Measurements from ENCODE around the gene GREB1. TPM values are rescaled to one million over a fixed set of nuclear protein-coding genes. Genes with fewer than 3 reads are reported as not detected.
A peak's percentile ranks its signal among the peaks of the same experiment; 100 is the strongest.

The GREB1 gene
- total RNA-seq, 1 experiment from 2014 or later = 0.62 TPM

GRCh38 chr2:11644293-11644692, 110.4 kb downstream of the GREB1 start:
- no TSS peak for BruUV-seq (replicated peaks)
- TF ChIP-seq EZH2 (IDR thresholded peaks at IDR 0.05; ENCODE audit: low read length, unreplicated experiment) (no peak), EZH2phosphoT487 (IDR thresholded peaks at IDR 0.05; ENCODE audit: borderline replicate concordance, low read length) (no peak), CTCF (conservative IDR thresholded peaks at IDR 0.05; ENCODE audit: low read depth, low read length) (no peak)
- DNase-seq (no peak), ATAC-seq (no peak)
- intact Hi-C loops (cut with micrococcal nuclease) = no loop called here
- H3K4me3 ChIP-seq (ENCODE audit: low read length) = no peak overlapping the region
- no peaks in the 10 kb centered on the region for H3K79me2 ChIP-seq (ENCODE audit: low read length)
- no peaks in the 10 kb centered on the region for H3K4me1 ChIP-seq (ENCODE audit: insufficient read depth, low read length)
- CTCF ChIA-PET = no interaction called here
- H3K9ac ChIP-seq (ENCODE audit: low read length) = no peak overlapping the region
- POLR2A ChIA-PET (ENCODE audit: unreplicated experiment) = no interaction called here
- no peaks in the 10 kb centered on the region for H3F3A ChIP-seq (ENCODE audit: low read length, unreplicated experiment)
- H3K9me2 ChIP-seq (replicated peaks; ENCODE audit: low read length) = no peaks in the 10 kb centered on the region
- H4K20me1 ChIP-seq (ENCODE audit: low read length) = no peaks in the 10 kb centered on the region
- no peak overlapping the region for H2AFZ ChIP-seq (ENCODE audit: low read length)
- H3K9me3 ChIP-seq (ENCODE audit: low read length) = no peaks in the 10 kb centered on the region
- H3K4me2 ChIP-seq (ENCODE audit: low read length) = no peak overlapping the region
- H3K27ac ChIP-seq (ENCODE audit: low read length) = no peak overlapping the region
- H3K27me3 ChIP-seq (ENCODE audit: low read length) = peaks cover 12% of the 10 kb centered on the region
- no peaks in the 10 kb centered on the region for H3K36me3 ChIP-seq (ENCODE audit: low read depth, low read length)

- ATAC-seq (no peak), DNase-seq (no peak)
- TF ChIP-seq CTCF (conservative IDR thresholded peaks at IDR 0.05; ENCODE audit: low read depth, low read length) (no peak), EZH2phosphoT487 (IDR thresholded peaks at IDR 0.05; ENCODE audit: borderline replicate concordance, low read length) (no peak), EZH2 (IDR thresholded peaks at IDR 0.05; ENCODE audit: low read length, unreplicated experiment) (no peak)
- CTCF ChIA-PET = interaction anchor here (0.6 kb wide), 1 partner anchor 98 kb away, joined by 3 read pairs; no protein-coding TSS in a partner anchor
- POLR2A ChIA-PET (ENCODE audit: unreplicated experiment) = no interaction called here
- Histone ChIP-seq H4K20me1 (ENCODE audit: low read length) (no peaks in the 10 kb centered on the region), H3K4me3 (ENCODE audit: low read length) (no peak overlapping the region), H3K27ac (ENCODE audit: low read length) (no peak overlapping the region), H3K4me2 (ENCODE audit: low read length) (no peak overlapping the region), H3F3A (ENCODE audit: low read length, unreplicated experiment) (no peaks in the 10 kb centered on the region), H3K36me3 (ENCODE audit: low read depth, low read length) (no peaks in the 10 kb centered on the region), H3K27me3 (ENCODE audit: low read length) (peaks cover 7% of the 10 kb centered on the region; the same call in 1 of the 2 replicates), H2AFZ (ENCODE audit: low read length) (no peak overlapping the region), H3K4me1 (ENCODE audit: insufficient read depth, low read length) (no peaks in the 10 kb centered on the region), H3K79me2 (ENCODE audit: low read length) (no peaks in the 10 kb centered on the region), H3K9me3 (ENCODE audit: low read length) (no peaks in the 10 kb centered on the region), H3K9me2 (replicated peaks; ENCODE audit: low read length) (no peaks in the 10 kb centered on the region), H3K9ac (ENCODE audit: low read length) (no peak overlapping the region)
- no TSS peak for BruUV-seq (replicated peaks)
- intact Hi-C loops (cut with micrococcal nuclease) = no loop called here
Measured at GRCh38 chr2:11646530-11646929, 112.7 kb downstream of the GREB1 start.

GRCh38 chr2:11647834-11648600, 114.2 kb downstream of the GREB1 start:
- H3K36me3 ChIP-seq (ENCODE audit: low read depth, low read length) = no peaks in the 10 kb centered on the region
- H3K9me2 ChIP-seq (replicated peaks; ENCODE audit: low read length) = no peaks in the 10 kb centered on the region
- H3K27me3 ChIP-seq (ENCODE audit: low read length) = peaks cover 5% of the 10 kb centered on the region; the same call in 1 of the 2 replicates
- POLR2A ChIA-PET (ENCODE audit: unreplicated experiment) = no interaction called here
- TF ChIP-seq EZH2 (IDR thresholded peaks at IDR 0.05; ENCODE audit: low read length, unreplicated experiment) (no peak), CTCF (conservative IDR thresholded peaks at IDR 0.05; ENCODE audit: low read depth, low read length) (peak; percentile 42; the same call in 1 of the 2 replicates)
- H3K9me3 ChIP-seq (ENCODE audit: low read length) = no peaks in the 10 kb centered on the region
- ATAC-seq (no peak), DNase-seq (no peak)
- CTCF ChIA-PET = interaction anchor here (0.6 kb wide), 1 partner anchor 25 kb away, joined by 3 read pairs; no protein-coding TSS in a partner anchor
- no peaks in the 10 kb centered on the region for H3F3A ChIP-seq (ENCODE audit: low read length, unreplicated experiment)
- H4K20me1 ChIP-seq (ENCODE audit: low read length) = no peaks in the 10 kb centered on the region
- H3K4me1 ChIP-seq (ENCODE audit: insufficient read depth, low read length) = no peaks in the 10 kb centered on the region
- H2AFZ ChIP-seq (ENCODE audit: low read length) = no peak overlapping the region
- H3K4me2 ChIP-seq (ENCODE audit: low read length) = no peak overlapping the region
- H3K4me3 ChIP-seq (ENCODE audit: low read length) = no peak overlapping the region
- BruUV-seq (replicated peaks) = no TSS peak
- no peak overlapping the region for H3K27ac ChIP-seq (ENCODE audit: low read length)
- no peak overlapping the region for H3K9ac ChIP-seq (ENCODE audit: low read length)
- no peaks in the 10 kb centered on the region for H3K79me2 ChIP-seq (ENCODE audit: low read length)
- intact Hi-C loops (cut with micrococcal nuclease) = no loop called here
